ENCODE data around the gene CEP164. TPM values are rescaled to one million over a fixed set of nuclear protein-coding genes. Genes with fewer than 3 reads are reported as not detected.
"Not testable (repeated sequence)": the region's sequence is repeated elsewhere in the genome, so short reads cannot be mapped to it uniquely, and the experiment has no call there.

CEP164 gene
- total and polyA plus RNA-seq, 4 donors = 7.1 to 51.2 (median 35.5) TPM

- intact Hi-C loops (cut with DNase I) = no loop called here
- peak; percentile 66 for ATAC-seq (ENCODE audit: low FRiP score)
These were observed 115.9 kb downstream of the CEP164 start for GRCh38 chr11:117443266-117444186.

DNA sequence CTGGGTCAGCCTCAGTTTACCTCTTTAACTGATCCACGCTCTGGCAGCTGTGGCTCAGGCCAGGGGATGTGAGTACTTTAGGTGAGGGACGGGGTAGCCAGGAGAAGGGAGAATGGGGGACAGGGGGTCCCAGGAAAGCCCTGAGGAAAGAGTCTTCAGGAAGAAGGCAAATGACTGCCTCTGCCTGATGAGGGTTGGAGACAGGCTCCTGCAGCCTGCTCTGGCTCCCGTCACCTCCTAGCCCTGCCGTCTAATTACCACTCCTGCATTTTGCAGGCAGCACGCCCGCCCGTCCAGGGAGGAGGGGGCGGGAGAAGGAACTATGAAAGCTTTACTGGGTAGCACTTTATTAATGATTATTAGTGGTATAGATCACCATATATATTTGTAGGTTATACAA, 116.6 kb downstream of the CEP164 start:
- intact Hi-C loops (cut with DNase I) = no loop called here
- H3K4me1 ChIP-seq (ENCODE audit: control insufficient read depth in 1 of 2, insufficient read depth in 2 of 2, low read length in 2 of 2) = no peaks in the 10 kb centered on the region
- ATAC-seq (ENCODE audit: low FRiP score) (no peak), DNase-seq (peak in 1 of 2 donors; percentile 16)
- no peaks in the 10 kb centered on the region for H3K27me3 ChIP-seq (ENCODE audit: control insufficient read depth in 1 of 2, insufficient read depth in 2 of 2, low read length in 1 of 2)
- no peak overlapping the region for H3K4me3 ChIP-seq (ENCODE audit: low read length in 2 of 2)
- no peak overlapping the region for H3K27ac ChIP-seq (ENCODE audit: low read depth in 1 of 2, low read length in 2 of 2)
- H3K36me3 ChIP-seq (ENCODE audit: control insufficient read depth in 1 of 2, insufficient read depth in 2 of 2, low read length in 1 of 2) = no peaks in the 10 kb centered on the region
- WGBS, 2 donors = 32 to 34% methylated on average over 8 of the region's 8 CpGs
- H3K9me3 ChIP-seq (ENCODE audit: control insufficient read depth, low read length) = no peaks in the 10 kb centered on the region

More at GRCh38 chr11:117443266-117444186, 115.9 kb downstream of the CEP164 start:
- peak; percentile 64 to 79 for DNase-seq
- Histone ChIP-seq H3K36me3 (ENCODE audit: control insufficient read depth in 1 of 2, insufficient read depth in 2 of 2, low read length in 1 of 2) (no peaks in the 10 kb centered on the region), H3K4me3 (ENCODE audit: low read length in 2 of 2) (no peak overlapping the region), H3K4me1 (ENCODE audit: control insufficient read depth in 1 of 2, insufficient read depth in 2 of 2, low read length in 2 of 2) (no peaks in the 10 kb centered on the region), H3K9me3 (ENCODE audit: control insufficient read depth, low read length) (no peaks in the 10 kb centered on the region), H3K27me3 (ENCODE audit: control insufficient read depth in 1 of 2, insufficient read depth in 2 of 2, low read length in 1 of 2) (no peaks in the 10 kb centered on the region), H3K27ac (ENCODE audit: low read depth in 1 of 2, low read length in 2 of 2) (no peak overlapping the region)
- WGBS, 2 donors = 29% methylated on average over 38 of the region's 38 CpGs

DNA sequence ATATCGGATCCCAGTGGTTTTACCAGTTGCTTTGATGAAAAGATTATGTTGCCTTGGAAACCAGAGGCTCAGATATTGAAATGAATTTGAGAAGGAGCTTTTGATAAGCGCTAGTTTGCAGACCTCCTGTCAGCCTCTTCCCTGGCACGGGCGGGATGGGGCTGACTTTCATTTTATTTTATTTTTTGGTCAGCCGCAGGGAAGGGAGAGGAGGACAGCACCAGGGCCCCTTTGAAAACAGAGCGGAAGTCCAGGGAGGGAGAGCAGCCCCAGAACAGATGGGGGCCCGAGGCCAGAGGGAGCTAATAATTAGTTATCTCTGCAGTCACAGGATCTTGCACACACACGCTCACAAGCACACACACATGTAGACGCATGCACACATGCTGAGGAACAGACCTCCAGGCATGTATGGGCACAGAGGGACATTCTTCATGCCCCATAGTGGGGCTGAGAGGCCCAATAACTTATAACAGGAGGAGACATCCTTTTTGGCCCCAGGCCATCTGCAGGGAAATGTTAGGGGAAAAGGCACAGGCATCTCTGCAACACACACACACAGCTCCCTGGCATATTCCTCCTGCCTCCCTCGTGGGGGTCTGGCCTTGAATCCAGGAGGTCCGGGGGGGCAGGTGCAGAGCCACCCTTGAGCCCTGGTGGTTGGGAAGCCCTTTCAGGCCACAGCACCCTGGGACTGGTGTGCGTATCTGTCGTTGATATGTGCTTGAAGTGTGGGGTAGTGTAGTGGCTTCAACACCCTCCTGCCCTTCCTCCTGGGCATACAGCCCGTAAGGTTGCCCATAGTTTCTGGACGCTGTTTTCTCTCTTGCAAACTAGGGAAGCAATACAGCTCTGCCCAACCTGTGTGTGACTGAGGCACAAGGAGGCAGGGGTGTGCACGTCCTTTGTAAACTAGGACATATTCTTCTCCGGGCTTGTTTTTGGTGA, 117.3 kb downstream of the CEP164 start:
- ATAC-seq (ENCODE audit: low FRiP score) = no peak
- H3K4me1 ChIP-seq (ENCODE audit: control insufficient read depth in 1 of 2, insufficient read depth in 2 of 2, low read length in 2 of 2) = no peaks in the 10 kb centered on the region
- H3K27me3 ChIP-seq (ENCODE audit: control insufficient read depth in 1 of 2, insufficient read depth in 2 of 2, low read length in 1 of 2) = no peaks in the 10 kb centered on the region
- intact Hi-C loops (cut with DNase I) = no loop called here
- no peak overlapping the region for H3K4me3 ChIP-seq (ENCODE audit: low read length in 2 of 2)
- no peak overlapping the region for H3K27ac ChIP-seq (ENCODE audit: low read depth in 1 of 2, low read length in 2 of 2)
- H3K9me3 ChIP-seq (ENCODE audit: control insufficient read depth, low read length) = no peaks in the 10 kb centered on the region
- no peaks in the 10 kb centered on the region for H3K36me3 ChIP-seq (ENCODE audit: control insufficient read depth in 1 of 2, insufficient read depth in 2 of 2, low read length in 1 of 2)
- DNase-seq = peak in 1 of 2 donors; percentile 51
- 42 to 44% methylated on average over 17 of the region's 17 CpGs for WGBS, 2 donors

DNA sequence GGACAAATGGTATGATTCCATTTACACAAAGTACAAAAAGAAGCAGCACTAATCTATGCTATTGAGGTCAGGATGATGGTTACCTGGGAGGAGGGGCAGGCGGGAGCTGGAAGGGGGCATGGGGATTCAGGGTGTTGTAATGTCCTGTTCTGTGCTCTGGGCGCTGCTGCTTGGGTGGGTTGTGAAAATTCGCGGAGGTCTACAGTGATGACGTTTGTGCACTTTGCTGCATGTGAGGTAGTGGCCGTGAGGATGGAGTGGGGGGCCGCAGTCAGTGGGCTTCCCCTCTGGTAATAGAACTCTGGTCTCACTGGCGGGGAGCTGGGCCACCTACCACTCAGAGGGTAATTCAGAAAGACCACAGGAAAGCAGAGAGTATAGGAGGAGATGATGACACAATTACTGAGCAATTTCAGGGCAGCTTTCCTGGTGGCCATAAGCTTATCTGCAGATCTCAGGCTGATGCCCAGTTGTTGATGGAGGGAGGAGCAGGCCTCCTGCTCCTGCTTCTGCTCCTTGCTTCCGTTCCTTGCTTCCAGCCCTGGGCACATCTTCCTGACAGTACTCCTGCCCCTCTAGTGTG, 121.5 kb downstream of the CEP164 start:
- Histone ChIP-seq H3K4me3 (ENCODE audit: low read length in 2 of 2) (no peak overlapping the region), H3K27me3 (ENCODE audit: control insufficient read depth in 1 of 2, insufficient read depth in 2 of 2, low read length in 1 of 2) (no peaks in the 10 kb centered on the region), H3K27ac (ENCODE audit: low read depth in 1 of 2, low read length in 2 of 2) (no peak overlapping the region), H3K9me3 (ENCODE audit: control insufficient read depth, low read length) (no peaks in the 10 kb centered on the region), H3K36me3 (ENCODE audit: control insufficient read depth in 1 of 2, insufficient read depth in 2 of 2, low read length in 1 of 2) (no peaks in the 10 kb centered on the region), H3K4me1 (ENCODE audit: control insufficient read depth in 1 of 2, insufficient read depth in 2 of 2, low read length in 2 of 2) (no peaks in the 10 kb centered on the region)
- WGBS, 2 donors = 77 to 81% methylated on average over 9 of the region's 9 CpGs
- ATAC-seq (ENCODE audit: low FRiP score) (no peak), DNase-seq (no peak)
- intact Hi-C loops (cut with DNase I) = no loop called here

DNA sequence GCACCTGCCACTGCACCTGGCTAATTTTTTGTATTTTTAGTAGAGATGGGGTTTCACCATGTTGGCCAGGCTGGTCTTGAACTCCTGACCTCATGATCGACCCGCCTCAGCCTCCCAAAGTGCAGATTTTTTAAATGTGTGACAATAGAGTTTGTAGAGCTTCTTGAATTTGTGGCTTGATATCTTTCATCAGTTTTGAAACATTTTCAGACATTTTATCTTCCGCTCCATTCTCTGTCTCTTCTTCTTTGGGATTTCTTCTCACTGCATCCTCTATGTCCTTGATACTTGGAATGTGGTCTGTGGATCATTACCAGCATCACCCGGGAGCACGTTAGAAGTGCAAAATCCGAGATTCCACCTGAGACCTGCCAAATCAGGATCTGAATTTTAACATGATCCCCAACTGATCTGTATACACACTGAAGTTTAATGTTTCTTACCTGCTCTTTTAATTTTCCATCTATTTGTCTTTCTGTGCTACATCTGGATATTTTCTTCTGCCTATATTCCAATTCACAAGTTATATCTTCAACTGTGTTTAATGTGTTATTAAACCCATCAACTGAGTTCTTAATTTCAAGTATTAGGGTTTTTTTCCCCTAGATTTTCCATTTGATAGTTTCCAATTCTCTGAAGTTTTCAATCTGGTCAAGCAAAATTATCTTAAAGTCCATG, 126.4 kb downstream of the CEP164 start:
- WGBS, 2 donors = 90 to 93% methylated on average over 6 of the region's 6 CpGs
- Histone ChIP-seq H3K36me3 (ENCODE audit: control insufficient read depth in 1 of 2, insufficient read depth in 2 of 2, low read length in 1 of 2) (no peaks in the 10 kb centered on the region), H3K4me1 (ENCODE audit: control insufficient read depth in 1 of 2, insufficient read depth in 2 of 2, low read length in 2 of 2) (no peaks in the 10 kb centered on the region), H3K27me3 (ENCODE audit: control insufficient read depth in 1 of 2, insufficient read depth in 2 of 2, low read length in 1 of 2) (no peaks in the 10 kb centered on the region), H3K27ac (ENCODE audit: low read depth in 1 of 2, low read length in 2 of 2) (no peak overlapping the region), H3K9me3 (ENCODE audit: control insufficient read depth, low read length) (peaks cover 2% of the 10 kb centered on the region), H3K4me3 (ENCODE audit: low read length in 2 of 2) (no peak overlapping the region)
- no peak for DNase-seq
- no peak for ATAC-seq (ENCODE audit: low FRiP score)
- intact Hi-C loops (cut with DNase I) = no loop called here

DNA sequence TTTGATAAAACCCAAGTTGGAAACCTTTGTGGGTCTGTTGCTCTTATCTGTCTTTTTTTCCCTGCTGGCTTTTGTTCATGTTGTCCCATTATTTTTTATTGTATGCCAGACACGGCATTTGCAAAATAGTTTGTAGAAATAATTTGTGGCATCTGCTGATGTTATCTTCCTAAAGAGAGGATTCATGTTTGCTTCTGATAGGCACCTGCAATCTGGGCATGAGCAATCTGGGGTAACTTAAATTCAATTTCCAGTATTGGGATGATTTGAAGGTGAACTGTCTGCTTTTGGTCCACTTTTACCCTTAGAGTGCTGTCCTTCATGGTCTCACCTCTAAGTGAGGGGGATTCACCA, 126.9 kb downstream of the CEP164 start:
- H3K36me3 ChIP-seq (ENCODE audit: control insufficient read depth in 1 of 2, insufficient read depth in 2 of 2, low read length in 1 of 2) = no peaks in the 10 kb centered on the region
- H3K27me3 ChIP-seq (ENCODE audit: control insufficient read depth in 1 of 2, insufficient read depth in 2 of 2, low read length in 1 of 2) = no peaks in the 10 kb centered on the region
- ATAC-seq (ENCODE audit: low FRiP score) (no peak), DNase-seq (no peak)
- no peaks in the 10 kb centered on the region for H3K4me1 ChIP-seq (ENCODE audit: control insufficient read depth in 1 of 2, insufficient read depth in 2 of 2, low read length in 2 of 2)
- no peak overlapping the region for H3K4me3 ChIP-seq (ENCODE audit: low read length in 2 of 2)
- H3K9me3 ChIP-seq (ENCODE audit: control insufficient read depth, low read length) = peaks cover 2% of the 10 kb centered on the region
- 69 to 88% methylated on average over 1 of the region's 1 CpG for WGBS, 2 donors
- no peak overlapping the region for H3K27ac ChIP-seq (ENCODE audit: low read depth in 1 of 2, low read length in 2 of 2)
- intact Hi-C loops (cut with DNase I) = no loop called here

GRCh38 chr11:117456027-117456720, 128.5 kb downstream of the CEP164 start:
- ATAC-seq (ENCODE audit: low FRiP score) = no peak

GRCh38 chr11:117456721-117457029, 129.0 kb downstream of the CEP164 start:
- WGBS, 2 donors = 93 to 94% methylated on average over 8 of the region's 8 CpGs
- H3K27ac ChIP-seq (ENCODE audit: low read depth in 1 of 2, low read length in 2 of 2); intact Hi-C loops (cut with DNase I); H3K9me3 ChIP-seq (ENCODE audit: control insufficient read depth, low read length); H3K36me3 ChIP-seq (ENCODE audit: control insufficient read depth in 1 of 2, insufficient read depth in 2 of 2, low read length in 1 of 2); ATAC-seq (ENCODE audit: low FRiP score); H3K27me3 ChIP-seq (ENCODE audit: control insufficient read depth in 1 of 2, insufficient read depth in 2 of 2, low read length in 1 of 2); H3K4me1 ChIP-seq (ENCODE audit: control insufficient read depth in 1 of 2, insufficient read depth in 2 of 2, low read length in 2 of 2); DNase-seq; H3K4me3 ChIP-seq (ENCODE audit: low read length in 2 of 2): not testable (repeated sequence)

More at GRCh38 chr11:117456027-117456720, 128.5 kb downstream of the CEP164 start:
- H3K9me3 ChIP-seq (ENCODE audit: control insufficient read depth, low read length) = peaks cover 2% of the 10 kb centered on the region
- no peak for DNase-seq
- intact Hi-C loops (cut with DNase I) = no loop called here
- no peak overlapping the region for H3K27ac ChIP-seq (ENCODE audit: low read depth in 1 of 2, low read length in 2 of 2)
- H3K27me3 ChIP-seq (ENCODE audit: control insufficient read depth in 1 of 2, insufficient read depth in 2 of 2, low read length in 1 of 2) = no peaks in the 10 kb centered on the region
- WGBS, 2 donors = 72 to 77% methylated on average over 7 of the region's 7 CpGs
- no peak overlapping the region for H3K4me3 ChIP-seq (ENCODE audit: low read length in 2 of 2)
- no peaks in the 10 kb centered on the region for H3K4me1 ChIP-seq (ENCODE audit: control insufficient read depth in 1 of 2, insufficient read depth in 2 of 2, low read length in 2 of 2)
- H3K36me3 ChIP-seq (ENCODE audit: control insufficient read depth in 1 of 2, insufficient read depth in 2 of 2, low read length in 1 of 2) = no peaks in the 10 kb centered on the region

All from aorta (tissue), 5 donors.